GM12875 (cell line): ENCODE measurements around the gene TBC1D22B.

Source experiments
- H3K4me3 ChIP-seq: one replicate; pipeline ENCODE4 v1.5.1; 2011; ENCODE audit warnings: low read depth, low read length, control low read depth
- CTCF ChIP-seq: IDR thresholded peaks from 2 replicates; pipeline ENCODE4 v1.5.1; 2011; ENCODE audit warnings: low read depth, mild to moderate bottlenecking, control low read depth, inconsistent platforms, low read length, moderate library complexity, borderline replicate concordance; ENCODE audit not compliant: insufficient read depth

The TBC1D22B gene

GRCh38 chr6:37354526-37355384 is 97.2 kb downstream of the TBC1D22B start:
- no peak for TF ChIP-seq CTCF
- H3K4me3 ChIP-seq: peak overlapping the region; percentile 77

- no peak for TF ChIP-seq CTCF
- H3K4me3 ChIP-seq: no peak overlapping the region
These were observed 99.7 kb downstream of the TBC1D22B start for GRCh38 chr6:37357288-37357687.

GRCh38 chr6:37357860-37358259 is 100.3 kb downstream of the TBC1D22B start:
- H3K4me3 ChIP-seq: no peak overlapping the region
- no peak for TF ChIP-seq CTCF

GRCh38 chr6:37359039-37359438 is 101.5 kb downstream of the TBC1D22B start:
- no peak overlapping the region for H3K4me3 ChIP-seq
- TF ChIP-seq CTCF: no peak

GRCh38 chr6:37362101-37362828 is 104.7 kb downstream of the TBC1D22B start:
- no peak for TF ChIP-seq CTCF
- no peak overlapping the region for H3K4me3 ChIP-seq

- TF ChIP-seq CTCF: no peak
- no peak overlapping the region for H3K4me3 ChIP-seq
These were observed 108.2 kb downstream of the TBC1D22B start for GRCh38 chr6:37365791-37366190.

GRCh38 chr6:37366910-37367309 is 109.3 kb downstream of the TBC1D22B start:
- H3K4me3 ChIP-seq: no peak overlapping the region
- no peak for TF ChIP-seq CTCF
